ENCODE data around the gene MAD1L1. TPM values are rescaled to one million over a fixed set of nuclear protein-coding genes. Genes with fewer than 3 reads are reported as not detected.
"Not testable (repeated sequence)": the region's sequence is repeated elsewhere in the genome, so short reads cannot be mapped to it uniquely, and the experiment has no call there.

Gene MAD1L1
- total RNA-seq, 1 experiment from 2014 or later = 43.8 TPM

GRCh38 chr7:2269991-2270460 lies 37.3 kb upstream of the MAD1L1 start (continued):
- TF ChIP-seq CTCF (IDR thresholded peaks at IDR 0.05) (no peak), NR3C1 (CRISPR knock-in tag; conservative IDR thresholded peaks at IDR 0.05; ENCODE audit: low read depth) (no peak), ZNF219 (CRISPR knock-in tag; IDR thresholded peaks at IDR 0.05; ENCODE audit: borderline replicate concordance) (no peak), ESRRA (CRISPR knock-in tag; IDR thresholded peaks at IDR 0.05; ENCODE audit: borderline replicate concordance) (no peak), ZNF232 (CRISPR knock-in tag; IDR thresholded peaks at IDR 0.05) (no peak)

- POLR2A ChIA-PET = interaction anchor here (0.8 to 1.4 kb wide), 2 partner anchors 32 to 37 kb away, joined by 3 to 6 read pairs; no protein-coding TSS in a partner anchor
- Mint-ChIP-seq H3K4me3 (peak overlapping the region; percentile 47; the same call in 1 of the 2 replicates), H3K4me1 (peaks cover 21% of the 10 kb centered on the region), H3K27ac (peak overlapping the region; percentile 99), H3K36me3 (peaks cover 28% of the 10 kb centered on the region)
- peak; percentile 50 for ATAC-seq
- not testable (repeated sequence) for H3K9me3 Mint-ChIP-seq; H3K27me3 Mint-ChIP-seq (ENCODE audit: low read depth)
- CTCF ChIA-PET = interaction anchor here (0.6 to 0.9 kb wide), 2 partner anchors 11 to 27 kb away, joined by 3 to 4 read pairs; partner anchors contain the start of genes MRM2 and NUDT1
- peak; percentile 48 for DNase-seq (ENCODE audit: low spot score)
These were observed 36.6 kb upstream of the MAD1L1 start for GRCh38 chr7:2269089-2269990.

- POLR2A ChIA-PET = no interaction called here
- no peak overlapping the region for H3K27ac Mint-ChIP-seq
- TF ChIP-seq ESRRA (CRISPR knock-in tag; IDR thresholded peaks at IDR 0.05; ENCODE audit: borderline replicate concordance) = no peak
- TF ChIP-seq E2F5 (CRISPR knock-in tag; IDR thresholded peaks at IDR 0.05) = no peak
- TF ChIP-seq CDX4 (CRISPR knock-in tag; IDR thresholded peaks at IDR 0.05; ENCODE audit: borderline replicate concordance) = no peak
- TF ChIP-seq PRDM15 (CRISPR knock-in tag; IDR thresholded peaks at IDR 0.05) = no peak
- no peak for TF ChIP-seq RORB (CRISPR knock-in tag; IDR thresholded peaks at IDR 0.05)
- TF ChIP-seq SP1 (CRISPR knock-in tag; conservative IDR thresholded peaks at IDR 0.05) = no peak
- TF ChIP-seq HMGA2 (CRISPR knock-in tag; IDR thresholded peaks at IDR 0.05) = no peak
- no peak for TF ChIP-seq ZNF512 (CRISPR knock-in tag; IDR thresholded peaks at IDR 0.05; ENCODE audit: borderline replicate concordance)
- no peak for TF ChIP-seq NFE2L1 (CRISPR knock-in tag; IDR thresholded peaks at IDR 0.05)
- DNase-seq (ENCODE audit: low spot score) (no peak), ATAC-seq (no peak)
- no peak overlapping the region for H3K4me3 Mint-ChIP-seq
- peaks cover 28% of the 10 kb centered on the region for H3K36me3 Mint-ChIP-seq
- H3K4me1 Mint-ChIP-seq = peaks cover 19% of the 10 kb centered on the region
- CTCF ChIA-PET = no interaction called here
- no peaks in the 10 kb centered on the region for H3K27me3 Mint-ChIP-seq (ENCODE audit: low read depth)
- no peaks in the 10 kb centered on the region for H3K9me3 Mint-ChIP-seq
These were observed 34.2 kb upstream of the MAD1L1 start for GRCh38 chr7:2266911-2267310.
